22Rv1 (cell line): ENCODE results near the gene SLC22A31.

ENCODE experiments used
- ZFX ChIP-seq: fragments of 450-650 bp; IDR thresholded peaks from 2 replicates; pipeline ENCODE4 v1.6.1; 2017; ENCODE audit warnings: antibody characterized with exemption, borderline replicate concordance
- TF ChIP-seq, protein P1 (sequence below): fragments of 450-650 bp; IDR thresholded peaks from 2 replicates; pipeline ENCODE4 v1.5.1; 2017; ENCODE audit warnings: mild to moderate bottlenecking

GRCh38 chr16:89224665-89225064 is 24.3 kb upstream of the SLC22A31 start:
- TF ChIP-seq, protein P1, sequence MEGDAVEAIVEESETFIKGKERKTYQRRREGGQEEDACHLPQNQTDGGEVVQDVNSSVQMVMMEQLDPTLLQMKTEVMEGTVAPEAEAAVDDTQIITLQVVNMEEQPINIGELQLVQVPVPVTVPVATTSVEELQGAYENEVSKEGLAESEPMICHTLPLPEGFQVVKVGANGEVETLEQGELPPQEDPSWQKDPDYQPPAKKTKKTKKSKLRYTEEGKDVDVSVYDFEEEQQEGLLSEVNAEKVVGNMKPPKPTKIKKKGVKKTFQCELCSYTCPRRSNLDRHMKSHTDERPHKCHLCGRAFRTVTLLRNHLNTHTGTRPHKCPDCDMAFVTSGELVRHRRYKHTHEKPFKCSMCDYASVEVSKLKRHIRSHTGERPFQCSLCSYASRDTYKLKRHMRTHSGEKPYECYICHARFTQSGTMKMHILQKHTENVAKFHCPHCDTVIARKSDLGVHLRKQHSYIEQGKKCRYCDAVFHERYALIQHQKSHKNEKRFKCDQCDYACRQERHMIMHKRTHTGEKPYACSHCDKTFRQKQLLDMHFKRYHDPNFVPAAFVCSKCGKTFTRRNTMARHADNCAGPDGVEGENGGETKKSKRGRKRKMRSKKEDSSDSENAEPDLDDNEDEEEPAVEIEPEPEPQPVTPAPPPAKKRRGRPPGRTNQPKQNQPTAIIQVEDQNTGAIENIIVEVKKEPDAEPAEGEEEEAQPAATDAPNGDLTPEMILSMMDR: no peak
- no peak for TF ChIP-seq ZFX
